ENCODE results near the gene DNAJB6. TPM values are rescaled to one million over a fixed set of nuclear protein-coding genes. Genes with fewer than 3 reads are reported as not detected.
A peak's percentile ranks its signal among the peaks of the same experiment; 100 is the strongest.

DNAJB6 gene
- total and polyA plus RNA-seq, 2 of the 4 experiments (the other 2 are of a cell fraction), result 93.4 to 165 TPM

DNA sequence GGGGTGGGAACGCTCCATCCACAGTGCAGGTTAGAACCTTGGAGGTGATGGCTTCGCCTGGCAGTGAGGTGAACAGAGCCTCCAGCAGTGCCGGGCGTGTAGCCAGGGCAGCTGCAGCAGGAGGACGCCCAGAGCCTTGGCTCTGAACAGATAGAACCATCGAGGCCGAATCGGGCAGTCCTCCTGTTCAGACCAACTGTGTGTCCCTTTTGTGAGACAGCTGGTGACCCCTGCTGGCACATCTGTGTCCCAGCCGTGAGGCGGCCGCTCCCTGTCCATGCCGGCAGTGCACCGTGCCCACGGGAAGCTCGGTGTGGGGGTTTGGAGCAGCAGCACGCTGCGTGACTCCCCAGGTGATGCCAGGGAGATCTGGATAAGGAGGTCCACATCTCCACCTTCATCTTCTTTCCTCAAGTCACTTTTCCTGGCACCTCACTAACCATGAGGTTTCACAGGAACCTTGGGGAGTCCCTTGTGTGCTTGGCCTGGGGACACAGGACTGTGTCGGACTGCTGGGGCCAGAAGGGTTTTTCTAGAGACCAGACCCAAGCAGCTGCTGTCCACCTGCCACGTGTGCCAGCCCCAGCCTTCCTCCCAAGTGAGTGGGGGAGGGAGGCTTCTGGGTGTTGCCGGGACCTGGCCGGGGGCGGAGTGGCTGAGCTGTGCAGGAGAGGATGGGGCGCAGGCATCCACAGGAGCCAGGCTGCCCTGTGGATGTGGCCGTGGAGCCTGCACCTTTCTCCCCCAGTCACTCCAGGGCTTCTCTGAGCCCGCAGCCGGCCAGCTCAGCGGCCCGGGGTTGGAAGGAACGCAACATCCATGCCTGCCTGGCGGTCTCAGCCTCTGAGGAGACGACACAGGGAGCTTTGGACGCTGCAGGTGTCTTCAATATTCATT lies 69.4 kb downstream of the DNAJB6 start:
- TF ChIP-seq RFX5 (IDR thresholded peaks at IDR 0.05; ENCODE audit: low read depth, low read length) (no peak), CEBPB (IDR thresholded peaks at IDR 0.05; ENCODE audit: low read depth, low read length) (no peak), RCOR1 (IDR thresholded peaks at IDR 0.05; ENCODE audit: insufficient replicate concordance, low read length) (no peak), FOS (IDR thresholded peaks at IDR 0.05; ENCODE audit: low read depth, low read length) (no peak), CHD1 (IDR thresholded peaks at IDR 0.05; ENCODE audit: low read depth, low read length) (no peak), MAZ (IDR thresholded peaks at IDR 0.05; ENCODE audit: borderline replicate concordance, low read depth, low read length) (no peak)
- TF ChIP-seq, protein P1, sequence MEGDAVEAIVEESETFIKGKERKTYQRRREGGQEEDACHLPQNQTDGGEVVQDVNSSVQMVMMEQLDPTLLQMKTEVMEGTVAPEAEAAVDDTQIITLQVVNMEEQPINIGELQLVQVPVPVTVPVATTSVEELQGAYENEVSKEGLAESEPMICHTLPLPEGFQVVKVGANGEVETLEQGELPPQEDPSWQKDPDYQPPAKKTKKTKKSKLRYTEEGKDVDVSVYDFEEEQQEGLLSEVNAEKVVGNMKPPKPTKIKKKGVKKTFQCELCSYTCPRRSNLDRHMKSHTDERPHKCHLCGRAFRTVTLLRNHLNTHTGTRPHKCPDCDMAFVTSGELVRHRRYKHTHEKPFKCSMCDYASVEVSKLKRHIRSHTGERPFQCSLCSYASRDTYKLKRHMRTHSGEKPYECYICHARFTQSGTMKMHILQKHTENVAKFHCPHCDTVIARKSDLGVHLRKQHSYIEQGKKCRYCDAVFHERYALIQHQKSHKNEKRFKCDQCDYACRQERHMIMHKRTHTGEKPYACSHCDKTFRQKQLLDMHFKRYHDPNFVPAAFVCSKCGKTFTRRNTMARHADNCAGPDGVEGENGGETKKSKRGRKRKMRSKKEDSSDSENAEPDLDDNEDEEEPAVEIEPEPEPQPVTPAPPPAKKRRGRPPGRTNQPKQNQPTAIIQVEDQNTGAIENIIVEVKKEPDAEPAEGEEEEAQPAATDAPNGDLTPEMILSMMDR (conservative IDR thresholded peaks at IDR 0.05; ENCODE audit: low read depth, low read length), result 0 out of 2 replicates have a peak, but pooled peaks have one; percentile 12
- TF ChIP-seq, protein P2, sequence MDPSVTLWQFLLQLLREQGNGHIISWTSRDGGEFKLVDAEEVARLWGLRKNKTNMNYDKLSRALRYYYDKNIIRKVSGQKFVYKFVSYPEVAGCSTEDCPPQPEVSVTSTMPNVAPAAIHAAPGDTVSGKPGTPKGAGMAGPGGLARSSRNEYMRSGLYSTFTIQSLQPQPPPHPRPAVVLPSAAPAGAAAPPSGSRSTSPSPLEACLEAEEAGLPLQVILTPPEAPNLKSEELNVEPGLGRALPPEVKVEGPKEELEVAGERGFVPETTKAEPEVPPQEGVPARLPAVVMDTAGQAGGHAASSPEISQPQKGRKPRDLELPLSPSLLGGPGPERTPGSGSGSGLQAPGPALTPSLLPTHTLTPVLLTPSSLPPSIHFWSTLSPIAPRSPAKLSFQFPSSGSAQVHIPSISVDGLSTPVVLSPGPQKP (IDR thresholded peaks at IDR 0.05; ENCODE audit: borderline replicate concordance, low read depth, low read length), result no peak
- in situ Hi-C loops (cut with MboI; ENCODE audit: low sequenced_read_pairs), result no loop called here

More for the DNA sequence above, 69.4 kb downstream of the DNAJB6 start:
- Histone ChIP-seq H3K4me2 (ENCODE audit: low read depth, low read length) (no peak overlapping the region), H2BK5ac (ENCODE audit: low read depth, low read length, poor library complexity, severe bottlenecking) (no peak overlapping the region), H3K4me3 (ENCODE audit: insufficient read depth, low read depth, low read length) (no peak overlapping the region), H2AK9ac (replicated peaks; ENCODE audit: low read depth, low read length, poor library complexity) (peak overlapping the region; percentile 46), H4K91ac (ENCODE audit: insufficient read depth, low read depth, low read length) (no peak overlapping the region), H2AFZ (replicated peaks; ENCODE audit: low read length, poor library complexity) (no peak overlapping the region), H3K14ac (replicated peaks; ENCODE audit: low read depth, low read length) (no peak overlapping the region), H2AK5ac (ENCODE audit: low read depth, low read length) (peak overlapping the region; percentile 67; the same call in 1 of the 2 replicates), H2BK15ac (ENCODE audit: low read depth, low read length) (no peak overlapping the region), H3K56ac (ENCODE audit: extremely low read depth, insufficient read depth, low read length) (no peak overlapping the region), H3K23ac (ENCODE audit: low read depth, low read length) (no peak overlapping the region), H4K5ac (ENCODE audit: low read depth, low read length) (no peak overlapping the region), H3K36me3 (ENCODE audit: control insufficient read depth, insufficient read depth, low read length) (peaks cover 34% of the 10 kb centered on the region), H4K8ac (ENCODE audit: low read depth in 2 of 2, low read length in 2 of 2) (no peak overlapping the region), H4K20me1 (ENCODE audit: insufficient read depth, low read length) (peaks cover 58% of the 10 kb centered on the region), H3K27ac (ENCODE audit: insufficient read depth, low read length) (no peak overlapping the region), H2BK120ac (ENCODE audit: low read depth, low read length) (no peak overlapping the region), H2BK20ac (ENCODE audit: low read depth, low read length) (no peak overlapping the region), H3K9me3 (ENCODE audit: control insufficient read depth, insufficient read depth, low read length) (no peaks in the 10 kb centered on the region), H3K4me1 (ENCODE audit: control insufficient read depth, insufficient read depth, low read length) (peaks cover 16% of the 10 kb centered on the region), H3K9me1 (ENCODE audit: insufficient read depth, low read length) (peaks cover 19% of the 10 kb centered on the region), H3K9ac (ENCODE audit: low read depth, low read length) (no peak overlapping the region), H3K27me3 (ENCODE audit: control insufficient read depth, insufficient read depth, low read length) (no peaks in the 10 kb centered on the region), H3K79me1 (ENCODE audit: low read depth in 1 of 2, low read length in 2 of 2) (peaks cover 6 to 74% of the 10 kb centered on the region in 2 experiments; a peak in 3 of 4 replicates), H3K18ac (ENCODE audit: low read depth, low read length) (no peak overlapping the region), H3K4ac (ENCODE audit: low read depth, low read length) (no peak overlapping the region)
- ATAC-seq (ENCODE audit: low read depth), result no peak
- ChIA-PET POLR2A (ENCODE audit: unreplicated experiment) (no interaction called here), CTCF (interaction anchor here (2.0 kb wide), 1 partner anchor 11 kb away, joined by 4 read pairs; no protein-coding TSS in a partner anchor)
- dilution Hi-C loops (cut with HindIII; ENCODE audit: low sequenced_read_pairs, unreplicated experiment), result no loop called here
- no TSS peak for BruUV-seq (replicated peaks)
- intact Hi-C loops (cut with micrococcal nuclease), result no loop called here
- WGBS, 2 experiments (ENCODE audit: extremely low coverage in 2 of 2, insufficient read length in 1 of 2), result 95% methylated on average over 15 of the region's 32 CpGs; no CpG with 5 or more reads in 1 of the 2 experiments
- no peak for DNase-seq

Data from IMR-90 (cell line).